ENCODE results near the gene WASHC2C. TPM values are rescaled to one million over a fixed set of nuclear protein-coding genes. Genes with fewer than 3 reads are reported as not detected.
"Not testable (repeated sequence)": the region's sequence is repeated elsewhere in the genome, so short reads cannot be mapped to it uniquely, and the experiment has no call there.

WASHC2C gene
- total RNA-seq, 6 experiments from 2014 or later = 10.0 to 25.5 (median 23.1) TPM

DNA sequence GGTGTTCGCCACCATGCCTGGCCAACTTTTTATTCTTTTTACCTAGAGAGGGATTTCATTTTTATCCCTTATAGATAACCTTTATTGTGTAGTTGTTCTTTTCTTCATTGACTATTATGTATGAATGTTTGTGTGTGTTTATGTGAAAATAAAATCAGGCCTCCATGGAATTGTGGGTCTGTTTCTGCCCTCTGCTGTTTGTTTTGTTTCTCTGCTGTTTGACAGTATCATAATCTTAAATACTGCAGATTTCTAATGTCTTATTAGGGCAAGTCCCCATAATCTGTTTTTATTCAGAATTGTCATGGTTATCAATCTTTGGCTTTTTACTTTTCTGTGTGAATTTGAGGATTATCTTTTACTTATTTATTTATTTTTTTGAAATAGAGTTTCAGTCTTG is 7.8 kb downstream of the WASHC2C start:
- H3K4me1 ChIP-seq; intact Hi-C loops (cut with DNase I); H3K36me3 ChIP-seq; H3K27me3 ChIP-seq; H3K9me3 ChIP-seq; DNase-seq; H3K27ac ChIP-seq; H3K4me3 ChIP-seq: not testable (repeated sequence)
- TF ChIP-seq, protein P1, sequence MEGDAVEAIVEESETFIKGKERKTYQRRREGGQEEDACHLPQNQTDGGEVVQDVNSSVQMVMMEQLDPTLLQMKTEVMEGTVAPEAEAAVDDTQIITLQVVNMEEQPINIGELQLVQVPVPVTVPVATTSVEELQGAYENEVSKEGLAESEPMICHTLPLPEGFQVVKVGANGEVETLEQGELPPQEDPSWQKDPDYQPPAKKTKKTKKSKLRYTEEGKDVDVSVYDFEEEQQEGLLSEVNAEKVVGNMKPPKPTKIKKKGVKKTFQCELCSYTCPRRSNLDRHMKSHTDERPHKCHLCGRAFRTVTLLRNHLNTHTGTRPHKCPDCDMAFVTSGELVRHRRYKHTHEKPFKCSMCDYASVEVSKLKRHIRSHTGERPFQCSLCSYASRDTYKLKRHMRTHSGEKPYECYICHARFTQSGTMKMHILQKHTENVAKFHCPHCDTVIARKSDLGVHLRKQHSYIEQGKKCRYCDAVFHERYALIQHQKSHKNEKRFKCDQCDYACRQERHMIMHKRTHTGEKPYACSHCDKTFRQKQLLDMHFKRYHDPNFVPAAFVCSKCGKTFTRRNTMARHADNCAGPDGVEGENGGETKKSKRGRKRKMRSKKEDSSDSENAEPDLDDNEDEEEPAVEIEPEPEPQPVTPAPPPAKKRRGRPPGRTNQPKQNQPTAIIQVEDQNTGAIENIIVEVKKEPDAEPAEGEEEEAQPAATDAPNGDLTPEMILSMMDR (IDR thresholded peaks at IDR 0.05) = peak in 3 of 4 donors; percentile 27 to 33 (median 31)
- peak in 3 of 4 donors; percentile 36 to 55 (median 52) for ATAC-seq
- WGBS (ENCODE audit: insufficient coverage, low coverage, low lambda C conversion rate, missing lambda C conversion rate) = no CpG with 5 or more reads among the region's 1 CpG

DNA sequence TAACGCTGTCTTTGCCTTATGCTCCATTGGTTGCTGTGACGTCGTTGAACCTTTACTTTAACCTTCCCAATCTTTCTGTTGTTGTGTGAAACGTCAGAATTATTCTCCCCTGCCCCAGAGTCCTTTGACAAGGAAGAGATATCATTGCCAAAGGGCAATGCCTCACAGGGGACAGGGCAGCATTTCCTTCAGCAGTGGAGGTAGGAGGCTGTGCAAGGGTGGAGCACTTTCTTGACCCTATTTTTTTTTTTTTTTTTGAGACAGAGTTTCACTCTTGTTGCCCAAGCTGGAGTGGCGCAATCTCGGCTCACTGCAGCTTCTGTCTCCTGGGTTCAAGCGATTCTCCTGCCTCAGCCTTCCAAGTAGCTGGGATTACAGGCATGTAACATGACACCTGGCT is 14.5 kb downstream of the WASHC2C start:
- 74% methylated on average over 4 of the region's 7 CpGs for WGBS (ENCODE audit: insufficient coverage, low coverage, low lambda C conversion rate, missing lambda C conversion rate)
- H3K4me3 ChIP-seq; H3K9me3 ChIP-seq; H3K4me1 ChIP-seq; intact Hi-C loops (cut with DNase I); H3K27me3 ChIP-seq; ATAC-seq; DNase-seq; H3K27ac ChIP-seq; H3K36me3 ChIP-seq: not testable (repeated sequence)

DNA sequence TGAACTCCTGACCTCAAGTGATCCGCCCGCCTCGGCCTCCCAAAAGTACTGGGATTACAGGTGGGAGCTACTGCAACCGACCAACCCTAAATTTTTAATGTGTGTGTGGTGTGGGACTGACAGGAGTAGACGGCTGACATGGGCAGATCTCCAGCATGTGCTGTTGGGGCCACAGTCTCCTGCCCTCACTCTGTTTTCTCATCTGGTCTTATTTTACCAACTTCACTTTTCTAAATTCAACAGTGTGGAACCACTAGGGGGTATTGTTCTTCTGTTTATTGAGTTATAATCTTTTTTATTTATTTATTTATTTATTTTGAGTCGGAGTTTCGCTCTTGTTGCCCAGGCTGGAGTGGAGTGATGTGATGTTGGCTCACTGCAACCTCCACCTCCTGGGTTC is 14.9 kb downstream of the WASHC2C start:
- DNase-seq; H3K27me3 ChIP-seq; H3K4me3 ChIP-seq; H3K4me1 ChIP-seq; intact Hi-C loops (cut with DNase I); H3K27ac ChIP-seq; H3K9me3 ChIP-seq; ATAC-seq: not testable (repeated sequence)
- no CpG with 5 or more reads among the region's 7 CpGs for WGBS (ENCODE audit: insufficient coverage, low coverage, low lambda C conversion rate, missing lambda C conversion rate)
- H3K36me3 ChIP-seq = peaks cover 0 to 12% (median 0%) of the 10 kb centered on the region in 4 donors

DNA sequence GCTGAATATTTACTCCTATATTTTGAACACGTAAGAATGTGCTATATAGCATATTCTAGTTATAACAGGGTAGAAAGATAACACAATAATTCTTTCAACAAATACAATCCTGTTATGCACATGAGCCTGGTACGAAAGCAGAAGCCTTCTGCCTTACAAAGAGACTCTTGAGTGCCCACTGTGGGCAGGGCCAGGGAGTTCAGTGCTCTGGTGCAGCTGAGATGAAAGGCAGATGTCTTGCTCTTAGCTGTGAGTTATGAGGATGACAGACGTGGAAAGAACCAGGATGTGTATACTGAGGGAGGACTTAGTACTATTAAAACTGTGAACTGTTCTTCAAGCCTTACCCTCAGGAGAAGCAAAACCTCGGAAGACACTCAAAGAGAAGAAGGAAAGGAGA is 24.1 kb downstream of the WASHC2C start:
- H3K36me3 ChIP-seq = peaks cover 0 to 22% (median 0%) of the 10 kb centered on the region in 4 donors
- H3K27ac ChIP-seq; H3K4me3 ChIP-seq; H3K27me3 ChIP-seq; H3K4me1 ChIP-seq; ATAC-seq; H3K9me3 ChIP-seq; intact Hi-C loops (cut with DNase I); DNase-seq: not testable (repeated sequence)
- WGBS (ENCODE audit: insufficient coverage, low coverage, low lambda C conversion rate, missing lambda C conversion rate) = 86% methylated on average over 1 of the region's 4 CpGs

DNA sequence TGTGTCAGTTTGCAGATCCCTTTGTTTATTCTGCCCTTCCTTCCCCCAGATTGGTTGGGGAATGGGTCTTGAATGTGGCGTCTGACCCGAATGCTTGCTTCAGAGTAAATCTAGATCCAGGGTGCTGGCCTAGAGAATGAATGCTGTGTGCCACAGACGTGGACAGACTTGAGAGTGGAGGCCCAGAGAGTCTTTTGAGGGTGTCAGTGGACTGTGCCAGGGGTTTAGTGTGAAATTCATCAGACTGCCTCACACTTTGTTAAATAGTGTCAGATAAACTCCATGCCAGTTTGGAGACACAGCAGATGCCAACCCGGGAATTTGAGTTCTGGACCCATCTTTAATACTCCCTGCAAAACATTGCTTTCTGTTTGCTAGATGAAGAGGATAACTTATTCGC is 25.1 kb downstream of the WASHC2C start:
- H3K27ac ChIP-seq; H3K27me3 ChIP-seq; ATAC-seq; H3K4me1 ChIP-seq; DNase-seq; H3K4me3 ChIP-seq; H3K9me3 ChIP-seq; intact Hi-C loops (cut with DNase I): not testable (repeated sequence)
- H3K36me3 ChIP-seq = peaks cover 0 to 19% (median 0%) of the 10 kb centered on the region in 4 donors
- 87% methylated on average over 3 of the region's 5 CpGs for WGBS (ENCODE audit: insufficient coverage, low coverage, low lambda C conversion rate, missing lambda C conversion rate)

DNA sequence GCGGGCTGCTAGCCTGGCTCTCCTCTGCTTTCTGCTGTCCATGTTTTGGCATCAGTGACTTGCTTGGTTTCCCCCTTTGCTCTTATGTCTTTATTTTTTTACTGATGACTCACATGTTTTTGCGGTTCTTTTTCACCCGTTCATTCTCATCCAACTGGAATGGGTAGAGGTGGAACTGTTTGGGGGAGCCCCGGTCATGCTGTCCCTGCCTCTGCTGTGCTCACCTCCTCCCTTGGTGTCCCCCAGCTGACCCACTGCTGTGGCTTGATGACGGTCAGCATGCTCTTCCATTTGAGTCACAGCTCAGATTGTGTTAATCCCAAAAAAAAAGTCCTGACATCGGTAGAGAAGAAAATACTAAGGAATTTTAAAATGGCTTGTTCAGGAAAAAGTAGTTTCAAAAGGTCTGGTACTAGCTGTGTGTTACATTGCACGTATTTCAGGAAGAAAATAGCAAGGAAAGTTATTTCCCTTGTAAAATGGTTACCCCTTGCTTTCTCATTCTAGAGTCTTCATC is 27.0 kb downstream of the WASHC2C start:
- H3K4me1 ChIP-seq; H3K4me3 ChIP-seq; H3K9me3 ChIP-seq; intact Hi-C loops (cut with DNase I); DNase-seq; ATAC-seq; H3K27me3 ChIP-seq; H3K27ac ChIP-seq: not testable (repeated sequence)
- 98% methylated on average over 3 of the region's 7 CpGs for WGBS (ENCODE audit: insufficient coverage, low coverage, low lambda C conversion rate, missing lambda C conversion rate)
- peaks cover 0 to 23% (median 0%) of the 10 kb centered on the region in 4 donors for H3K36me3 ChIP-seq

DNA sequence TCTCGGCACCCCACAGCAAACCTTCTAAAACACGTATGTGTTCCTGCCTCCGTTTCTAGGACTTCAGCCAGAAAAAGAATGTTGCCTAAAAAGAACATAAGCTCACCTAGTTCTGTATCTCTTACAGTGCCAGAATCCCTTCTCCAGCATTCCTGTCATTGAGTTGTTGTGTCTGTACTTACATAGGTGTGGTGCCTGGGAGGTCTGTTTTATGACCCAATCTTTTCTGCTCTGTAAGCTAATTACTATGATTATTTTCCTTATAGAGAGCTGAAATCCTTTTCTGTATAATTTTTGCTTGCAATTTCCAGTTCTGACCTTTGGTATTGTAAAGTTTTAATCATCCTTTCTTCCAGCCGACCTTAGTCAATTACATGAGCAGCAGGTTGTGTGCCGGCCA is 28.0 kb downstream of the WASHC2C start:
- 89% methylated on average over 3 of the region's 5 CpGs for WGBS (ENCODE audit: insufficient coverage, low coverage, low lambda C conversion rate, missing lambda C conversion rate)
- DNase-seq; H3K4me1 ChIP-seq; H3K27ac ChIP-seq; H3K27me3 ChIP-seq; intact Hi-C loops (cut with DNase I); H3K9me3 ChIP-seq; H3K4me3 ChIP-seq; ATAC-seq: not testable (repeated sequence)
- peaks cover 0 to 23% (median 0%) of the 10 kb centered on the region in 4 donors for H3K36me3 ChIP-seq

DNA sequence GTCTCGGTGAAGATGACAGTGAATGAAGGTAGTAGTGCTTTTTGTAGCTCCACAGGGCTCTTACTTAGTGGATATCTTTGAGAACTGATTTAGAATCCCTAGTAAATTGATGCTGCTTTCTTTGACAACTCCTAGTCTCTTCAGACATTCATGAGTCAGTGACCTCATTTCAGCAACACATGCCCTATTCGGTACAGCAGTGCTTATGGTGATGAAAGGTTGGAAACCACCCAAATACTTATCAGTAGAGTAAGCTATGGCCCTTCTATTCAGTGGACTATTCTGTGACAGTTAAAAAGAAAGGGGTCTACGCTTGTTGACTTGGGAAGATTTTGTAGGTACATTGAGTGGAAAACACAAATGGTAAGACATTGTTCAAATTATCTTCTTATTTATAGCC is 29.0 kb downstream of the WASHC2C start:
- intact Hi-C loops (cut with DNase I); H3K27ac ChIP-seq; DNase-seq; H3K27me3 ChIP-seq; H3K4me3 ChIP-seq; H3K4me1 ChIP-seq; H3K9me3 ChIP-seq: not testable (repeated sequence)
- H3K36me3 ChIP-seq = peaks cover 0 to 19% (median 0%) of the 10 kb centered on the region in 4 donors
- peak in 1 of 4 donors; percentile 59 for ATAC-seq
- 90% methylated on average over 1 of the region's 3 CpGs for WGBS (ENCODE audit: insufficient coverage, low coverage, low lambda C conversion rate, missing lambda C conversion rate)

DNA sequence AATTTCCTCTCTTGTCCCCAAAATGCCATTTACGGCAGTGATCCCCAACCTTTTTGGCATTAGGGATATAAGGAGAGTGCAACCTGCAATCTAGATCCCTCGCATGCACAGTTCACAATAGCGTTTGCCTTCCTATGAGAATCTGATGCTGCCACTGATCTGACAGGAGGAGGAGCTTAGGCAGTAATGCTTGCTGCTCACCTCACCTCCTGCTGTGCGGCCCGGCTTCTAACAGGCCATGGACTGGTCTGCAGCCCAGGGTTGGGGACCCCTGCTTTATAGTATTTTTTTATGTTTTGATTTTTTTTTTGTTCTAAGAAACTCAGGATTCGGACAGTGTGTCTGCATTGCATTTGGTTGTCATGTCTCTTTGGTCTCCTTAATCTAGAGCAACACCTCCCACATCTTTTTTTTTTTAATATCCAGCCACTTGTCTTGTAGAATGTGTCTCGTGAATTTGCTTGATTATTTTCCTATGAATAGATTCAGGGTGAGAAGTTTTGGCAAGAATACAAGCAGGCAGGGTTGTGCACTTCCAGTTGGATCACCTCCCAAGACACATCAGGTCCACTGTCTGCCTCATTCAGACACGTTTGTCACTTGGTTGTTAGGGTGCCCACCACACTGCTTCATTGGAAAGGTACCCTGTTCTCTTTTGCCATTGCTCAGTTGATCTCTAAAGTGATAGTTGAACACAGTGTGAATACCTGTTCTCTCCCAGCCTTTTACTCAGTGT is 30.8 kb downstream of the WASHC2C start:
- ATAC-seq; intact Hi-C loops (cut with DNase I); H3K27me3 ChIP-seq: not testable (repeated sequence)

DNA sequence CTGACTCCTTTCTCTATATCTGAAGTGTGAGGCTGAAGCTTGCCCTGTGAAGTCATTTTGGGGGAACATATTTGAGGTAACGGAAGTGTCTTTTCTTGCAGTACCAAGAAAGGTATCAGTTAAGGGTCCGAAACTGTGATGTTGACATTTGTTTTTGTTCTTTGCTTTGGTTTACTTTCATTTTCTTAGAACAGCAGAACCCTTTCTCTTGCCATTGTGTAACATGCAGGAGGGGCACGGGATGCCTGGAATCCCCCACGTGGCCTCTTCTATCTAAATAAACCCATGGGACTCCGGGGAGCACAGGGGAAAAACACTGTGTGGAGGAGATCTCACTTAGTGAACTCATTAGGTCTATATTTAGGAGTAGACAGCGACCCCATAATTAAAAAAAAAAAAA is 34.6 kb downstream of the WASHC2C start:
- intact Hi-C loops (cut with DNase I); H3K36me3 ChIP-seq; H3K4me1 ChIP-seq; H3K27me3 ChIP-seq; H3K9me3 ChIP-seq; DNase-seq; H3K4me3 ChIP-seq; H3K27ac ChIP-seq: not testable (repeated sequence)
- WGBS (ENCODE audit: insufficient coverage, low coverage, low lambda C conversion rate, missing lambda C conversion rate) = 80% methylated on average over 6 of the region's 6 CpGs
- ATAC-seq = peak in 1 of 4 donors; percentile 41

More for the DNA sequence above, 30.8 kb downstream of the WASHC2C start:
- H3K36me3 ChIP-seq = peaks cover 0 to 18% (median 0%) of the 10 kb centered on the region in 4 donors
- not testable (repeated sequence) for H3K9me3 ChIP-seq, DNase-seq, H3K27ac ChIP-seq, H3K4me3 ChIP-seq, H3K4me1 ChIP-seq
- WGBS (ENCODE audit: insufficient coverage, low coverage, low lambda C conversion rate, missing lambda C conversion rate) = 82% methylated on average over 7 of the region's 8 CpGs
